Mesenchymal stem cell (in vitro differentiated cells and primary cell): ENCODE measurements around the gene BCL3. TPM values are rescaled to one million over a fixed set of nuclear protein-coding genes. Genes with fewer than 3 reads are reported as not detected.
A peak's percentile ranks its signal among the peaks of the same experiment; 100 is the strongest.

Experiments
- DNase-seq: peaks from one replicate; pipeline ENCODE4 v3.0.0-alpha.2; 2013
- H2AFZ ChIP-seq: one replicate; pipeline ENCODE4 v1.6.1; 2013; ENCODE audit warnings: low read depth, mild to moderate bottlenecking, control low read depth, inconsistent platforms, low read length, moderate library complexity
- H2AK5ac ChIP-seq: 2 replicates; pipeline ENCODE4 v1.6.1; 2013; ENCODE audit warnings: low read length, moderate library complexity, mild to moderate bottlenecking, inconsistent platforms; ENCODE audit not compliant: severe bottlenecking
- H2BK120ac ChIP-seq: one replicate; pipeline ENCODE4 v1.6.1; 2013; ENCODE audit warnings: low read depth, mild to moderate bottlenecking, inconsistent platforms, low read length, moderate library complexity
- H2BK12ac ChIP-seq, 2 experiments: one replicate each; pipeline ENCODE4 v1.6.1; 2013; ENCODE audit warnings: inconsistent platforms in 2 of 2, low read length in 2 of 2, mild to moderate bottlenecking in 2 of 2, moderate library complexity in 2 of 2, control low read depth in 1 of 2
- H2BK15ac ChIP-seq: one replicate; pipeline ENCODE4 v1.6.1; 2013; ENCODE audit warnings: mild to moderate bottlenecking, low read depth, inconsistent platforms; ENCODE audit not compliant: poor library complexity, severe bottlenecking
- H2BK5ac ChIP-seq: 2 replicates; pipeline ENCODE4 v1.6.1; 2013; ENCODE audit warnings: low read depth, mild to moderate bottlenecking, low read length, control low read depth, inconsistent platforms; ENCODE audit not compliant: poor library complexity, severe bottlenecking
- H3K14ac ChIP-seq, 2 experiments: one replicate each; pipeline ENCODE4 v1.6.1; 2013; ENCODE audit warnings: inconsistent platforms in 2 of 2, low read length in 2 of 2, control low read depth in 1 of 2, mild to moderate bottlenecking in 1 of 2, moderate library complexity in 1 of 2
- H3K18ac ChIP-seq, 2 experiments: one replicate each; pipeline ENCODE4 v1.6.1; 2013; ENCODE audit warnings: inconsistent platforms in 2 of 2, low read length in 2 of 2, control low read depth in 1 of 2, low read depth in 1 of 2, mild to moderate bottlenecking in 1 of 2
- H3K23ac ChIP-seq, 2 experiments: one replicate each; pipeline ENCODE4 v1.6.1; 2013; ENCODE audit warnings: inconsistent platforms in 2 of 2, low read length in 2 of 2, mild to moderate bottlenecking in 2 of 2, moderate library complexity in 2 of 2, control low read depth in 1 of 2
- H3K27ac ChIP-seq: 2 replicates; pipeline ENCODE4 v1.5.1; 2013; ENCODE audit warnings: mild to moderate bottlenecking, moderate library complexity, low read length, control low read depth, inconsistent platforms; ENCODE audit not compliant: poor library complexity, severe bottlenecking
- H3K27me3 ChIP-seq, 2 experiments: 2 replicates each; pipeline versions ENCODE4 v1.6.1 to v1.7.0; 2013; ENCODE audit warnings: low read length in 2 of 2, mild to moderate bottlenecking in 2 of 2, moderate library complexity in 2 of 2, control low read depth in 1 of 2, inconsistent platforms in 1 of 2; ENCODE audit not compliant: control insufficient read depth in 1 of 2, insufficient read depth in 1 of 2
- H3K36me3 ChIP-seq, 2 experiments: 2 replicates each; pipeline versions ENCODE4 v1.6.1 to v1.7.0; 2013; ENCODE audit warnings: low read length in 2 of 2, control low read depth in 1 of 2, inconsistent platforms in 1 of 2, low read depth in 1 of 2, mild to moderate bottlenecking in 1 of 2; ENCODE audit not compliant: insufficient read depth in 2 of 2, control insufficient read depth in 1 of 2
- H3K4ac ChIP-seq, 2 experiments: one replicate each; pipeline ENCODE4 v1.6.1; 2013; ENCODE audit warnings: inconsistent platforms in 2 of 2, low read length in 2 of 2, mild to moderate bottlenecking in 2 of 2, moderate library complexity in 2 of 2, control low read depth in 1 of 2, low read depth in 1 of 2
- H3K4me1 ChIP-seq: 2 replicates; pipeline ENCODE4 v1.6.1; 2013; ENCODE audit warnings: low read depth, low read length, control low read depth; ENCODE audit not compliant: control insufficient read depth, insufficient read depth
- H3K4me2 ChIP-seq: 2 replicates; pipeline ENCODE4 v1.6.1; 2013; ENCODE audit warnings: low read length, mild to moderate bottlenecking, inconsistent platforms; ENCODE audit not compliant: poor library complexity, severe bottlenecking
- H3K4me3 ChIP-seq, 2 experiments: 2 replicates each; pipeline versions ENCODE4 v1.5.1 to v1.7.0; 2013; ENCODE audit warnings: low read length in 2 of 2, mild to moderate bottlenecking in 2 of 2, control low read depth in 1 of 2, low read depth in 1 of 2; ENCODE audit not compliant: insufficient read depth in 1 of 2
- H3K79me1 ChIP-seq: replicated peaks from 2 replicates; pipeline ENCODE4 v1.6.1; 2013; ENCODE audit warnings: mild to moderate bottlenecking, control low read depth, low read length, inconsistent platforms; ENCODE audit not compliant: poor library complexity, severe bottlenecking
- H3K9ac ChIP-seq: 2 replicates; pipeline ENCODE4 v1.7.0; 2013; ENCODE audit warnings: mild to moderate bottlenecking, low read length, moderate library complexity
- H3K9me3 ChIP-seq: 2 replicates; pipeline ENCODE4 v1.7.0; 2013; ENCODE audit warnings: mild to moderate bottlenecking, low read length; ENCODE audit not compliant: control insufficient read depth
- H4K8ac ChIP-seq: one replicate; pipeline ENCODE4 v1.6.1; 2013; ENCODE audit warnings: inconsistent platforms, mild to moderate bottlenecking, low read length, moderate library complexity
- H4K91ac ChIP-seq: one replicate; pipeline ENCODE4 v1.6.1; 2013; ENCODE audit warnings: mild to moderate bottlenecking, low read length, inconsistent platforms
- WGBS: methylation state at CpG from one replicate; pipeline ENCODE4 v1.1.7; 2013; ENCODE audit warnings: mixed read lengths; 5-methylcytosine and 5-hydroxymethylcytosine counted together
- polyA plus RNA-seq, 2 experiments: library from polyadenylated mRNA; stranded (reverse); fragments of 200-250 nt; gene quantifications; one replicate each; pipeline ENCODE4 v1.2.3, GENCODE V29; 2013

Gene BCL3
- polyA plus RNA-seq (2013, experiment 1 of 2) = 48.8 TPM
- polyA plus RNA-seq (2013, experiment 2 of 2) = 47.7 TPM

GRCh38 chr19:44748426-44749254, at the start of gene BCL3:
TSS of gene BCL3 (plus strand) at chr19:44748708. CDS start at chr19:44748791, 83 bp downstream.
- Histone ChIP-seq H2BK120ac (peak within 1 kb of the TSS; percentile 100), H4K91ac (peak within 1 kb of the TSS; percentile 85), H2BK5ac (peak within 1 kb of the TSS; percentile 37), H3K79me1 (peaks cover 7% of the 10 kb centered on the region), H2BK12ac (peak within 1 kb of the TSS; percentile 65 to 70), H3K4me3 (peak within 1 kb of the TSS; percentile 66 to 84), H2AK5ac (no peak within 1 kb of the TSS), H3K4me1 (peaks cover 40% of the 10 kb centered on the region), H3K27ac (peak within 1 kb of the TSS; percentile 56), H4K8ac (peak within 1 kb of the TSS; percentile 62), H3K14ac (peak within 1 kb of the TSS; percentile 37 to 87), H3K23ac (peak within 1 kb of the TSS in 1 of 2 experiments; percentile 86), H3K4ac (peak within 1 kb of the TSS; percentile 59 to 90), H2BK15ac (peak within 1 kb of the TSS; percentile 93), H3K36me3 (peaks cover 8 to 30% of the 10 kb centered on the region in 2 experiments), H2AFZ (no peak within 1 kb of the TSS), H3K27me3 (no peaks in the 10 kb centered on the region), H3K4me2 (peak within 1 kb of the TSS; percentile 86), H3K9me3 (no peaks in the 10 kb centered on the region), H3K18ac (peak within 1 kb of the TSS; percentile 90 to 93), H3K9ac (peak within 1 kb of the TSS; percentile 91)
- peak; percentile 69 for DNase-seq
- WGBS = 2% methylated on average over 54 of the region's 88 CpGs

- Histone ChIP-seq H3K18ac (no peak overlapping the region), H2BK15ac (no peak overlapping the region), H2AFZ (no peak overlapping the region), H3K4me3 (no peak overlapping the region), H3K23ac (no peak overlapping the region), H3K4ac (no peak overlapping the region), H3K27me3 (peaks cover 10 to 34% of the 10 kb centered on the region in 2 experiments), H3K4me2 (no peak overlapping the region), H3K27ac (no peak overlapping the region), H4K8ac (no peak overlapping the region), H3K9me3 (no peaks in the 10 kb centered on the region), H3K4me1 (peaks cover 4% of the 10 kb centered on the region), H3K79me1 (no peaks in the 10 kb centered on the region), H3K14ac (no peak overlapping the region), H2BK12ac (no peak overlapping the region), H2BK120ac (no peak overlapping the region), H4K91ac (no peak overlapping the region), H3K36me3 (no peaks in the 10 kb centered on the region), H2AK5ac (no peak overlapping the region), H3K9ac (no peak overlapping the region), H2BK5ac (no peak overlapping the region)
- 93% methylated on average over 4 of the region's 5 CpGs for WGBS
- no peak for DNase-seq
Measured at GRCh38 chr19:44700547-44700946, 48.0 kb upstream of the BCL3 start.

GRCh38 chr19:44701228-44701627, 47.3 kb upstream of the BCL3 start:
- no peak overlapping the region for H2BK15ac ChIP-seq
- no peak overlapping the region for H3K4ac ChIP-seq
- H3K79me1 ChIP-seq = no peaks in the 10 kb centered on the region
- no peak overlapping the region for H3K14ac ChIP-seq
- no peak overlapping the region for H2BK5ac ChIP-seq
- H4K8ac ChIP-seq = no peak overlapping the region
- DNase-seq = no peak
- H3K4me3 ChIP-seq = no peak overlapping the region
- H3K9ac ChIP-seq = no peak overlapping the region
- no peak overlapping the region for H2AFZ ChIP-seq
- H3K9me3 ChIP-seq = no peaks in the 10 kb centered on the region
- 87% methylated on average over 15 of the region's 15 CpGs for WGBS
- no peak overlapping the region for H2AK5ac ChIP-seq
- H2BK120ac ChIP-seq = no peak overlapping the region
- no peak overlapping the region for H3K18ac ChIP-seq
- no peak overlapping the region for H2BK12ac ChIP-seq
- H3K27ac ChIP-seq = no peak overlapping the region
- peaks cover 10 to 33% of the 10 kb centered on the region in 2 experiments for H3K27me3 ChIP-seq
- no peak overlapping the region for H3K4me2 ChIP-seq
- no peaks in the 10 kb centered on the region for H3K36me3 ChIP-seq
- peaks cover 4% of the 10 kb centered on the region for H3K4me1 ChIP-seq
- no peak overlapping the region for H3K23ac ChIP-seq
- no peak overlapping the region for H4K91ac ChIP-seq

GRCh38 chr19:44702551-44703176, 45.8 kb upstream of the BCL3 start:
- Histone ChIP-seq H3K23ac (no peak overlapping the region), H2BK5ac (no peak overlapping the region), H3K4ac (no peak overlapping the region), H3K36me3 (no peaks in the 10 kb centered on the region), H3K27ac (no peak overlapping the region), H2AFZ (no peak overlapping the region), H2BK15ac (no peak overlapping the region), H4K8ac (no peak overlapping the region), H4K91ac (no peak overlapping the region), H3K14ac (no peak overlapping the region), H3K27me3 (peaks cover 11 to 31% of the 10 kb centered on the region in 2 experiments), H2AK5ac (no peak overlapping the region), H3K9me3 (no peaks in the 10 kb centered on the region), H3K9ac (no peak overlapping the region), H3K18ac (no peak overlapping the region), H3K4me1 (no peaks in the 10 kb centered on the region), H2BK12ac (no peak overlapping the region), H2BK120ac (no peak overlapping the region), H3K4me3 (no peak overlapping the region), H3K79me1 (no peaks in the 10 kb centered on the region), H3K4me2 (no peak overlapping the region)
- DNase-seq = no peak
- 92% methylated on average over 17 of the region's 17 CpGs for WGBS
